ENCODE data around the gene PRLH.
"Not testable (repeated sequence)": the region's sequence is repeated elsewhere in the genome, so short reads cannot be mapped to it uniquely, and the experiment has no call there.

Gene PRLH

DNA sequence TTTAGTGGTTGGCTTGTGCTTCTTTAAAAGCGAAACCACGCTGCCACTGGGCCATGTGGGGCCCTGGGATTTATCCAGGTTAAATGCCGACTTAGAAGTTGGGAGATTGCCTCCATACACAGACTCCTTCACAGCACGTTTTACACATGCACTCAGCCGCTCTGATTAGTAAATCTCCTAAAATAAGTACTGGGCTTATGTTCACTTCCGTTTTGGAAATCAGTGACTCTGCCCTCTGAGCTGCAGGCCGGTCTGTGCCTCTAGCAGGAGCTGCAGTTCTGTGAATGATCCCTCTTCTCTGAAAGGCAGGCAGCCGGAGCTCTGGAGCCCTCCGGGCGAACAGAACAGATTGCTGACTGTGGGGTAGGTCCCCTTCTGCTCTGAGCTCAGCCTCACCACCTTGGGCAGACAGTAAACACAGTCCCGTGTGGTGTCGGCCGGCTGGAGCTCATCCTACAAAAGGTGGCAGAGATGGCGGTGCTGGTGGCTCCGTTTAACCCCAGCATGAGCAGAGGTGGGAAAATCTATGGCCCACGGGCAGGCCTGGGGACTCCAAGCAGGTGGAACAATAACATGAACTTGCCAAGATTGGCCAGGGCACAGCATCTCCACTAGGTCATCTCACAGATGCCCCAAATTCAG is 34.0 kb downstream of the PRLH start:
- H3K4me3 Mint-ChIP-seq, result no peak overlapping the region

GRCh38 chr2:237601453-237602116 is 35.2 kb downstream of the PRLH start:
- no peaks in the 10 kb centered on the region for H3K9me3 Mint-ChIP-seq
- DNase-seq (no peak), ATAC-seq (replicated peaks) (no peak)
- no peak overlapping the region for H3K27ac Mint-ChIP-seq
- H3K36me3 Mint-ChIP-seq, result no peaks in the 10 kb centered on the region
- no peak overlapping the region for H3K4me3 Mint-ChIP-seq
- peaks cover 26 to 36% of the 10 kb centered on the region in 2 donors for H3K4me1 Mint-ChIP-seq
- H3K27me3 Mint-ChIP-seq, result no peaks in the 10 kb centered on the region

More for the DNA sequence above, 34.0 kb downstream of the PRLH start:
- Mint-ChIP-seq H3K36me3 (no peaks in the 10 kb centered on the region), H3K27ac (peak overlapping the region; percentile 47), H3K27me3 (no peaks in the 10 kb centered on the region), H3K9me3 (no peaks in the 10 kb centered on the region), H3K4me1 (peaks cover 27 to 36% of the 10 kb centered on the region in 2 donors)
- no peak for ATAC-seq (replicated peaks)
- DNase-seq, result no peak

DNA sequence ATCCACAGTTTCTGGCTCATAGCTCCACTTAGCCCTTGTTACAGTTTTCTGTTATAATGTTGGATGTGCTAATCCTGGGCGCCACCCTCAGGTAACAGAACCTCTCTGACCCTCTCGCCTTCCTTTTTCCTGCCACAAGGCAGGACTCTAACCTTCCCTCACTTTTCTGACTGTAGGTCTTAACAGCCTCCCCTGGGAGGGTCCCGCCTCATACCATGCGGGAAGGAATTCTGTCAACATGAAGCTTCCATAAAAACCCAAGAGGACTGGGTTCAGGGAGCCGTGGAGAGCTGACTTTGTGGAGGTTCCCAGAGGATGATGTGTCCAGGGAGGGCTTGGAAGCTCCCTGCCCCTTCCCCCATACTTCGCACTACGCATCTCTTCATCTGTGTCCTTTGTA is 36.0 kb downstream of the PRLH start:
- H3K27ac Mint-ChIP-seq, result peak overlapping the region; percentile 62
- no peaks in the 10 kb centered on the region for H3K36me3 Mint-ChIP-seq
- H3K27me3 Mint-ChIP-seq, result no peaks in the 10 kb centered on the region
- no peak for ATAC-seq (replicated peaks)
- peaks cover 24 to 30% of the 10 kb centered on the region in 2 donors for H3K4me1 Mint-ChIP-seq
- DNase-seq, result no peak
- no peak overlapping the region for H3K4me3 Mint-ChIP-seq
- no peaks in the 10 kb centered on the region for H3K9me3 Mint-ChIP-seq

DNA sequence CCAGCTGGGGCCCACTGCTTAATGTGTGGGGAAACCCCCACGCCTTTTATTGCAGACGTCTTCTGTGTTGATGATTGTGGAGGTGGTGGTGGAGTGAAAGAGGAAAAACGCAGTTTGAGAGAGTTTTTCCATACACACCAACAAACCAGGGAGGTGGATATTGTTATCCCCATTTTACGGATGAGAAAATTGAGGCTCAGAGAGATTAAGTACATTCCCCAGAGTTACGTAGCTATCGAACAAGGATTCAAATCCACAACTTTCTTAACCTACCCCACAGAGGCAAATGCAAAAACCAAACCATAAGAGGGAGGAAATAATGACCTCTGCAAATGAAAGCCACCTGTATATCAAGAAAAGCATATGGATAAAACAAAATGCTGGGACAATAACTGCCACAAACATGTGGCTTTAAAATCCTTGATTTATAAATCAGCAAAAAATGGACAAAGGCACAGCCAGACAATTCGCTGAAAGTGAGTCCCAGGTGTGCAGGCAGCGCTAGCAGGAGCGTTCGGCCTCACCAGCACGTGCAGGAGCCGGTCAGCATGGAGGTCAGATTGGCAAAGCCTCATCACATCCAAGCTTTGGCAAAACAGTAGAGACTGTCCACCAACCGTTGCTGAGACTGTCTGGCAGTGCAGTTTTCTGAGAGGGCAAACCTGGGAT is 36.8 kb downstream of the PRLH start:
- H3K9me3 Mint-ChIP-seq, result no peaks in the 10 kb centered on the region
- DNase-seq, result no peak
- no peaks in the 10 kb centered on the region for H3K36me3 Mint-ChIP-seq
- peaks cover 19 to 25% of the 10 kb centered on the region in 2 donors for H3K4me1 Mint-ChIP-seq
- no peaks in the 10 kb centered on the region for H3K27me3 Mint-ChIP-seq
- ATAC-seq (replicated peaks), result no peak
- H3K4me3 Mint-ChIP-seq, result peak overlapping the region; percentile 66 to 76
- H3K27ac Mint-ChIP-seq, result peak overlapping the region; percentile 92

- Mint-ChIP-seq H3K9me3 (no peaks in the 10 kb centered on the region), H3K27me3 (peaks cover 0 to 4% of the 10 kb centered on the region in 2 donors), H3K4me1 (peaks cover 17 to 19% of the 10 kb centered on the region in 2 donors), H3K27ac (peak overlapping the region; percentile 92), H3K4me3 (peak overlapping the region; percentile 66 to 76), H3K36me3 (no peaks in the 10 kb centered on the region)
- ATAC-seq (replicated peaks) (peak; percentile 95 to 98), DNase-seq (peak; percentile 46)
These were observed 37.5 kb downstream of the PRLH start for GRCh38 chr2:237603718-237604362.

DNA sequence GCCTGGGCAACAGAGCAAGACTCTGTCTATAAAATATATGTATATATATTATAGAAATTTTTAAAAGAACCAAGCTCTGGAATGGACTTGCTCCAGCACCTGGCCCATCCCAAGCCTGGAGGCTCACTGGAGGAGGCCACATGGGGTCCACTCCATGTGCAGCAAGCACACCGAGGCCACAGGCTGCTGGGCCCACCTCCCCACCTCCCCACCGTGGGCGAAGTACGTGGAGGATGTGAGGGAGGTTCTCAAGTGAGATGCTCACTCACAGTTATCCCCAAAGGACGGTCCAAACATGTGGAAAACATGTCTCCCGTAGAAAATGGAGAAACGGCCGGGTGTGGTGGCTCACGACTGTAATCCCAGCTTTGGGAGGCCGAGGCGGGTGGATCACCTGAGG is 38.0 kb downstream of the PRLH start:
- ATAC-seq (replicated peaks), result no peak
- H3K4me3 Mint-ChIP-seq, result peak overlapping the region in 1 of 2 donors; percentile 76
- peaks cover 0 to 4% of the 10 kb centered on the region in 2 donors for H3K27me3 Mint-ChIP-seq
- peaks cover 17 to 19% of the 10 kb centered on the region in 2 donors for H3K4me1 Mint-ChIP-seq
- H3K27ac Mint-ChIP-seq, result peak overlapping the region; percentile 92
- no peaks in the 10 kb centered on the region for H3K9me3 Mint-ChIP-seq
- no peak for DNase-seq
- no peaks in the 10 kb centered on the region for H3K36me3 Mint-ChIP-seq

GRCh38 chr2:237604960-237605359 is 38.6 kb downstream of the PRLH start:
- H3K36me3 Mint-ChIP-seq, result no peaks in the 10 kb centered on the region
- no peaks in the 10 kb centered on the region for H3K9me3 Mint-ChIP-seq
- no peak overlapping the region for H3K4me3 Mint-ChIP-seq
- H3K4me1 Mint-ChIP-seq, result peaks cover 17 to 19% of the 10 kb centered on the region in 2 donors
- no peak for DNase-seq
- H3K27me3 Mint-ChIP-seq, result peaks cover 0 to 4% of the 10 kb centered on the region in 2 donors
- H3K27ac Mint-ChIP-seq, result no peak overlapping the region
- no peak for ATAC-seq (replicated peaks)

GRCh38 chr2:237606522-237606921 is 40.1 kb downstream of the PRLH start:
- peak overlapping the region; percentile 15 for H3K27ac Mint-ChIP-seq
- H3K27me3 Mint-ChIP-seq; H3K4me3 Mint-ChIP-seq; ATAC-seq (replicated peaks); H3K36me3 Mint-ChIP-seq; DNase-seq; H3K9me3 Mint-ChIP-seq: not testable (repeated sequence)
- H3K4me1 Mint-ChIP-seq, result peaks cover 17 to 19% of the 10 kb centered on the region in 2 donors

GRCh38 chr2:237612527-237613357 is 46.4 kb downstream of the PRLH start:
- Mint-ChIP-seq H3K4me1 (peaks cover 29 to 42% of the 10 kb centered on the region in 2 donors), H3K9me3 (no peaks in the 10 kb centered on the region), H3K4me3 (no peak overlapping the region), H3K27ac (no peak overlapping the region), H3K36me3 (no peaks in the 10 kb centered on the region), H3K27me3 (peaks cover 4 to 8% of the 10 kb centered on the region in 2 donors)
- DNase-seq (no peak), ATAC-seq (replicated peaks) (no peak)

DNA sequence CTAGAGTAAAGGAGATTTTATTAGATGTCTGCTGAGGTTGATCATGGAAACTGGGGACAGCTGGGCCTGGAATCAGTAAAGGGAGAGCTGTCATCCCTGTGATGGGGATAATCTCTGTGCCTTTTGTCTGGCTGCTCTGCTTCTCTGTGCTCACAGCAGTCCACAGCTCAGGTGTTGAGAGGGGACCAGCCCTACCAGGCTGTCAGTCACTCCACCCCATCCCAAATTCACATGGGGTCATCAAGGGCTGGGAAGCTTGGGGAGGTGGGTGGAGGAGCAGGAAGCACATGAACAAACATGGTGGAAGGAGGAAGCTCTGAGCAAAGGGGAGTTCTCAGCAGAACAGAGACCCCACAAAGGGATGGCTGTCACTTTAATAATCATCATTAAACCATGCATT is 47.3 kb downstream of the PRLH start:
- Mint-ChIP-seq H3K27ac (no peak overlapping the region), H3K9me3 (no peaks in the 10 kb centered on the region), H3K4me1 (peaks cover 35 to 52% of the 10 kb centered on the region in 2 donors), H3K36me3 (no peaks in the 10 kb centered on the region), H3K4me3 (no peak overlapping the region), H3K27me3 (peaks cover 4% of the 10 kb centered on the region in 2 donors)
- ATAC-seq (replicated peaks) (no peak), DNase-seq (no peak)

DNA sequence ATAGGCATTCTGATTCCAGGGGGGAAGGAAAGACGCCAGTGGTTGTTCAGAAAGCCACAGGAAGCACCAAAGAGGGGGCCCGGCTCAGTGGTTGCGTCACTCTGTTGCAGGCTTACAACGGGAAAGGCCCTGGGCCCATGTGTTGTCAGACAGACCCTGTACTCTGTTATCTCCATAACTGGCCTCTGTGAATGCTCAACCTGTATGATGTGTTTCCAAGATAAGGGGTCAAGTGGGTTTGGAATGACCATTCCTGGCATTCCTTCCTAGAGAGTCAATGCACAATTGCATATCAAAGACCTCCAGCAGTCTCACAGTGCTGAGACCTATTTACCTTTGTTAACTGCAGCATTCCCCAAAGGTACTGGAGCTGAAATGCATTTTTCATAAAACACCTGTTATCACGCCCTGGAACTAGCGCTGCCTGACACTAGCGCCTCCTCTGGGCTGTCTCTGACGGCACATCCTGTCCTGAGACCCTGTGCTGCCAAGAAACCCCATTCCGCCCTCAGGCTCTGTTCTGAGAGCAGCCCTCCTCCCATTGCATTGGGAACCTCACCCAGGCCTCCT is 47.9 kb downstream of the PRLH start:
- no peaks in the 10 kb centered on the region for H3K9me3 Mint-ChIP-seq
- no peak overlapping the region for H3K4me3 Mint-ChIP-seq
- peaks cover 35 to 53% of the 10 kb centered on the region in 2 donors for H3K4me1 Mint-ChIP-seq
- H3K36me3 Mint-ChIP-seq, result no peaks in the 10 kb centered on the region
- DNase-seq (no peak), ATAC-seq (replicated peaks) (peak in 1 of 2 donors; percentile 65)
- no peak overlapping the region for H3K27ac Mint-ChIP-seq
- peaks cover 4% of the 10 kb centered on the region in 2 donors for H3K27me3 Mint-ChIP-seq

- Mint-ChIP-seq H3K4me3 (no peak overlapping the region), H3K9me3 (no peaks in the 10 kb centered on the region), H3K4me1 (peaks cover 35 to 53% of the 10 kb centered on the region in 2 donors), H3K27ac (peak overlapping the region; percentile 25), H3K36me3 (peaks cover 0 to 1% of the 10 kb centered on the region in 2 donors), H3K27me3 (peaks cover 4% of the 10 kb centered on the region in 2 donors)
- DNase-seq (no peak), ATAC-seq (replicated peaks) (no peak)
These were observed 49.4 kb downstream of the PRLH start for GRCh38 chr2:237615631-237616249.

DNA sequence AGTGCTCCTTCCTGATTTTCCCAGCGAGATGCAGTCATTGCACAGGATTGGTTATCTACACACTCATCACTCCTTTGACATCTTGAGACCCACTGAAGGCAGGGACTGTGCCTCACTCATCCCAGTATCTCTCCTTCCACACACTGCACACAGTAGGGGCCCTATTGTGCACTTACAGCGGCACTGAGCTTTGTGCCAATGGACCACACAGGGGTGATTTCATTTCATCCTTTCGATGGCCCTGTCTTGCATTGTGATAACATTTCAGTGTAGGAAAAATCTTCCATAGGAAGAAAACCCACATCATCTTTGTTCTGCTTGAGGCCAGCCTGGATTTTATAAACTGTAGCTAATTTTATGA is 50.0 kb downstream of the PRLH start:
- no peak for DNase-seq
- Mint-ChIP-seq H3K27me3 (peaks cover 4% of the 10 kb centered on the region in 2 donors), H3K36me3 (peaks cover 0 to 1% of the 10 kb centered on the region in 2 donors), H3K4me3 (no peak overlapping the region), H3K4me1 (peaks cover 35 to 53% of the 10 kb centered on the region in 2 donors), H3K9me3 (no peaks in the 10 kb centered on the region), H3K27ac (no peak overlapping the region)
- ATAC-seq (replicated peaks), result no peak
